H9 (cell line): ENCODE results near the gene STIL. TPM values are rescaled to one million over a fixed set of nuclear protein-coding genes. Genes with fewer than 3 reads are reported as not detected.

Experiments
- DNase-seq: peaks from one replicate; pipeline ENCODE4 v3.0.0-alpha.2; 2017
- H2AFZ ChIP-seq: one replicate; pipeline ENCODE4 v1.6.1; 2013; ENCODE audit warnings: mild to moderate bottlenecking, low read length, control low read depth, moderate library complexity
- H2AK5ac ChIP-seq: 2 replicates; pipeline ENCODE4 v1.6.1; 2013; ENCODE audit warnings: low read length, control low read depth, mixed read lengths; ENCODE audit not compliant: insufficient read length
- H2BK120ac ChIP-seq: one replicate; pipeline ENCODE4 v1.6.1; 2013; ENCODE audit warnings: low read depth, mild to moderate bottlenecking, low read length, control low read depth, inconsistent platforms; ENCODE audit not compliant: poor library complexity, severe bottlenecking
- H2BK12ac ChIP-seq: 2 replicates; pipeline ENCODE4 v1.6.1; 2013; ENCODE audit warnings: low read length, control low read depth, mixed read lengths, low read depth; ENCODE audit not compliant: insufficient read length
- H2BK15ac ChIP-seq: 2 replicates; pipeline ENCODE4 v1.6.1; 2013; ENCODE audit warnings: low read depth, low read length, control low read depth
- H2BK20ac ChIP-seq: one replicate; pipeline ENCODE4 v1.6.1; 2013; ENCODE audit warnings: low read depth, mild to moderate bottlenecking, low read length, control low read depth, inconsistent platforms; ENCODE audit not compliant: poor library complexity, severe bottlenecking
- H2BK5ac ChIP-seq: 2 replicates; pipeline ENCODE4 v1.6.1; 2013; ENCODE audit warnings: low read length, control low read depth, mixed read lengths; ENCODE audit not compliant: insufficient read length
- H3K14ac ChIP-seq: 2 replicates; pipeline ENCODE4 v1.6.1; 2013; ENCODE audit warnings: low read length, control low read depth; ENCODE audit not compliant: insufficient read depth
- H3K18ac ChIP-seq: 2 replicates; pipeline ENCODE4 v1.6.1; 2013; ENCODE audit warnings: low read depth, mild to moderate bottlenecking, mixed read lengths, low read length, control low read depth; ENCODE audit not compliant: insufficient read length
- H3K23ac ChIP-seq: 2 replicates; pipeline ENCODE4 v1.6.1; 2013; ENCODE audit warnings: low read length, control low read depth, mixed read lengths, low read depth; ENCODE audit not compliant: insufficient read length
- H3K23me2 ChIP-seq: 2 replicates; pipeline ENCODE4 v1.6.1; 2013; ENCODE audit warnings: low read depth, mild to moderate bottlenecking, mixed read lengths, low read length, control low read depth; ENCODE audit not compliant: insufficient read length, poor library complexity, severe bottlenecking
- H3K27ac ChIP-seq: 2 replicates; pipeline ENCODE4 v1.5.1; 2013; ENCODE audit warnings: low read length, control low read depth, mixed read lengths, low read depth; ENCODE audit not compliant: insufficient read length
- H3K27me3 ChIP-seq: 2 replicates; pipeline ENCODE4 v1.6.1; 2013; ENCODE audit warnings: low read length, control low read depth, inconsistent platforms; ENCODE audit not compliant: insufficient read depth
- H3K4ac ChIP-seq: 2 replicates; pipeline ENCODE4 v1.6.1; 2013; ENCODE audit warnings: low read depth, mild to moderate bottlenecking, control low read depth, inconsistent platforms, low read length, moderate library complexity
- H3K4me1 ChIP-seq: 2 replicates; pipeline ENCODE4 v1.6.1; 2013; ENCODE audit warnings: low read length, control low read depth, inconsistent platforms; ENCODE audit not compliant: insufficient read depth
- H3K4me2 ChIP-seq: 2 replicates; pipeline ENCODE4 v1.6.1; 2013; ENCODE audit warnings: low read length, control low read depth, mixed read lengths; ENCODE audit not compliant: insufficient read length, insufficient read depth
- H3K56ac ChIP-seq: 2 replicates; pipeline ENCODE4 v1.6.1; 2013; ENCODE audit warnings: low read depth, mild to moderate bottlenecking, mixed read lengths, low read length, control low read depth; ENCODE audit not compliant: insufficient read length
- H3K79me1 ChIP-seq: 2 replicates; pipeline ENCODE4 v1.6.1; 2013; ENCODE audit warnings: low read depth, mild to moderate bottlenecking, moderate library complexity, low read length, control low read depth, inconsistent platforms; ENCODE audit not compliant: insufficient read depth, poor library complexity, severe bottlenecking
- H3K79me2 ChIP-seq: 2 replicates; pipeline ENCODE4 v1.6.1; 2013; ENCODE audit warnings: low read length, control low read depth, inconsistent platforms; ENCODE audit not compliant: insufficient read depth
- H3K9ac ChIP-seq: 2 replicates; pipeline ENCODE4 v1.6.1; 2013; ENCODE audit warnings: low read length, control low read depth, mixed read lengths; ENCODE audit not compliant: insufficient read length; ENCODE audit errors: extremely low read depth
- H3K9me3 ChIP-seq: one replicate; pipeline ENCODE4 v1.6.1; 2013; ENCODE audit warnings: low read depth, low read length, inconsistent platforms; ENCODE audit not compliant: control insufficient read depth
- H3T11ph ChIP-seq: one replicate; pipeline ENCODE4 v1.6.1; 2013; ENCODE audit warnings: mild to moderate bottlenecking, low read length, control low read depth, inconsistent platforms
- H4K20me1 ChIP-seq: one replicate; pipeline ENCODE4 v1.6.1; 2013; ENCODE audit not compliant: control insufficient read depth, insufficient read length, insufficient read depth
- H4K5ac ChIP-seq: 2 replicates; pipeline ENCODE4 v1.6.1; 2013; ENCODE audit warnings: low read depth, mild to moderate bottlenecking, mixed read lengths, low read length, control low read depth; ENCODE audit not compliant: insufficient read length
- H4K8ac ChIP-seq: replicated peaks from 2 replicates; pipeline ENCODE4 v1.6.1; 2013; ENCODE audit warnings: low read length, control low read depth, mixed read lengths, low read depth; ENCODE audit not compliant: insufficient read length
- H4K91ac ChIP-seq: 2 replicates; pipeline ENCODE4 v1.6.1; 2013; ENCODE audit warnings: low read depth, mild to moderate bottlenecking, moderate library complexity, mixed read lengths, low read length, control low read depth; ENCODE audit not compliant: insufficient read length
- H3K27ac Mint-ChIP-seq, 3 experiments: 2 replicates in 2 of 3; 3 replicates in 1 of 3; pipeline ENCODE4 v1.8.0; 2020 to 2021; ENCODE audit warnings: mixed read lengths in 3 of 3, mild to moderate bottlenecking in 1 of 3, moderate library complexity in 1 of 3
- H3K27me3 Mint-ChIP-seq: 2 replicates; pipeline ENCODE4 v1.8.0; 2021; ENCODE audit warnings: low read depth, mild to moderate bottlenecking, moderate library complexity, mixed read lengths
- H3K36me3 Mint-ChIP-seq, 3 experiments: 2 replicates in 2 of 3; 3 replicates in 1 of 3; pipeline ENCODE4 v1.8.0; 2020 to 2021; ENCODE audit warnings: low read depth in 3 of 3, mixed read lengths in 3 of 3; ENCODE audit not compliant: insufficient read depth in 1 of 3
- H3K4me1 Mint-ChIP-seq, 2 experiments: 2 replicates each; pipeline ENCODE4 v1.8.0; 2020; ENCODE audit warnings: mixed read lengths in 2 of 2
- H3K4me3 Mint-ChIP-seq, 2 experiments: 2 replicates in 1 of 2; 3 replicates in 1 of 2; pipeline ENCODE4 v1.8.0; 2020 to 2021; ENCODE audit warnings: mild to moderate bottlenecking in 2 of 2, mixed read lengths in 2 of 2, moderate library complexity in 1 of 2
- H3K9me3 Mint-ChIP-seq, 2 experiments: 2 replicates in 1 of 2; 3 replicates in 1 of 2; pipeline ENCODE4 v1.8.0; 2020; ENCODE audit warnings: mild to moderate bottlenecking in 2 of 2, mixed read lengths in 2 of 2, moderate library complexity in 1 of 2
- WGBS: extraction: QIAGEN DNeasy Blood & Tissue Kit; methylation state at CpG from one replicate; pipeline ENCODE4 v1.1.7; 2013; ENCODE audit warnings: missing lambda C conversion rate, low lambda C conversion rate, mixed read lengths; ENCODE audit not compliant: insufficient read length; ENCODE audit errors: extremely low coverage; 5-methylcytosine and 5-hydroxymethylcytosine counted together
- total RNA-seq: library from RNA; stranded (reverse); gene quantifications from 2 replicates; pipeline ENCODE4 v1.2.1, GENCODE V29; 2021
- TF ChIP-seq, protein P1 (sequence below): fragments of 200-600 bp; sonication (generic); conservative IDR thresholded peaks from 3 replicates; pipeline ENCODE4 v1.8.0; 2021; ENCODE audit warnings: antibody characterized with exemption, mild to moderate bottlenecking

STIL gene
- total RNA-seq, 1 experiment from 2014 or later, result 26.6 TPM

DNA sequence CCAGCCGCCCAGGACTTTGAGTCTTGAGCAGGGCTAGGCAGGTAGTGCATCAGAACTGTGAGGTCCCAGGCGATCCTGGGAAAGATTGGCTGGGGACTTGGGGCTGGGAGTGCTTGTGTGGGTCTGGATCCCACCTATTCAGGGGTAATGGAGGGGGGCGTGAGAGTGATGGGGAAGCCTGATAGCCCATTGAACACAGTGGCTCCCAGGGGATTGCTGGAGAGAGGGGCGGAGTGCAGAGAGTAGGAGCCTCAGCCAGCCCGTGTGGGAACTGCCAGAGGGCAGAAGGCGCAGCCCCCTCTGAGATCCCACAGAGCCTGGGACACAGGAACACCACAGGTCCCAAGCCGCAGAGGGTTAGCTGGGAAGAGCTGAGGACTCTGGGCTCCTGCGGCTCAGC, 104.9 kb downstream of the STIL start:
- Histone ChIP-seq H4K5ac (no peak overlapping the region), H2AK5ac (no peak overlapping the region), H4K91ac (no peak overlapping the region), H2BK5ac (no peak overlapping the region), H3K56ac (no peak overlapping the region), H3K79me1 (no peaks in the 10 kb centered on the region), H3K9me3 (no peaks in the 10 kb centered on the region), H3K79me2 (no peaks in the 10 kb centered on the region), H4K20me1 (no peaks in the 10 kb centered on the region), H4K8ac (no peak overlapping the region), H3K23ac (no peak overlapping the region), H2AFZ (no peak overlapping the region), H3K27ac (no peak overlapping the region), H2BK15ac (no peak overlapping the region), H2BK12ac (no peak overlapping the region), H3K4ac (no peak overlapping the region), H3K4me1 (peaks cover 2% of the 10 kb centered on the region; the same call in 1 of the 2 replicates), H3K4me2 (peak overlapping the region; percentile 11), H3K23me2 (no peaks in the 10 kb centered on the region), H3K18ac (no peak overlapping the region), H3K14ac (no peak overlapping the region), H3T11ph (no peak overlapping the region), H3K27me3 (no peaks in the 10 kb centered on the region; the same call in 1 of the 2 replicates), H2BK20ac (no peak overlapping the region), H2BK120ac (no peak overlapping the region), H3K9ac (no peak overlapping the region)
- Mint-ChIP-seq H3K4me3 (peak overlapping the region in 1 of 2 experiments; percentile 70; a peak in 2 of 5 replicates), H3K27ac (no peak overlapping the region), H3K4me1 (peaks cover 33 to 35% of the 10 kb centered on the region in 2 experiments), H3K9me3 (peaks cover 4 to 7% of the 10 kb centered on the region in 2 experiments; a peak in 3 of 5 replicates), H3K36me3 (no peaks in the 10 kb centered on the region; a peak in 1 of 7 replicates), H3K27me3 (peaks cover 66% of the 10 kb centered on the region)
- TF ChIP-seq, protein P1, sequence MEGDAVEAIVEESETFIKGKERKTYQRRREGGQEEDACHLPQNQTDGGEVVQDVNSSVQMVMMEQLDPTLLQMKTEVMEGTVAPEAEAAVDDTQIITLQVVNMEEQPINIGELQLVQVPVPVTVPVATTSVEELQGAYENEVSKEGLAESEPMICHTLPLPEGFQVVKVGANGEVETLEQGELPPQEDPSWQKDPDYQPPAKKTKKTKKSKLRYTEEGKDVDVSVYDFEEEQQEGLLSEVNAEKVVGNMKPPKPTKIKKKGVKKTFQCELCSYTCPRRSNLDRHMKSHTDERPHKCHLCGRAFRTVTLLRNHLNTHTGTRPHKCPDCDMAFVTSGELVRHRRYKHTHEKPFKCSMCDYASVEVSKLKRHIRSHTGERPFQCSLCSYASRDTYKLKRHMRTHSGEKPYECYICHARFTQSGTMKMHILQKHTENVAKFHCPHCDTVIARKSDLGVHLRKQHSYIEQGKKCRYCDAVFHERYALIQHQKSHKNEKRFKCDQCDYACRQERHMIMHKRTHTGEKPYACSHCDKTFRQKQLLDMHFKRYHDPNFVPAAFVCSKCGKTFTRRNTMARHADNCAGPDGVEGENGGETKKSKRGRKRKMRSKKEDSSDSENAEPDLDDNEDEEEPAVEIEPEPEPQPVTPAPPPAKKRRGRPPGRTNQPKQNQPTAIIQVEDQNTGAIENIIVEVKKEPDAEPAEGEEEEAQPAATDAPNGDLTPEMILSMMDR, result no peak
- no peak for DNase-seq
- no CpG with 5 or more reads among the region's 8 CpGs for WGBS
